Measurements from ENCODE around the gene ST8SIA1.

DNA sequence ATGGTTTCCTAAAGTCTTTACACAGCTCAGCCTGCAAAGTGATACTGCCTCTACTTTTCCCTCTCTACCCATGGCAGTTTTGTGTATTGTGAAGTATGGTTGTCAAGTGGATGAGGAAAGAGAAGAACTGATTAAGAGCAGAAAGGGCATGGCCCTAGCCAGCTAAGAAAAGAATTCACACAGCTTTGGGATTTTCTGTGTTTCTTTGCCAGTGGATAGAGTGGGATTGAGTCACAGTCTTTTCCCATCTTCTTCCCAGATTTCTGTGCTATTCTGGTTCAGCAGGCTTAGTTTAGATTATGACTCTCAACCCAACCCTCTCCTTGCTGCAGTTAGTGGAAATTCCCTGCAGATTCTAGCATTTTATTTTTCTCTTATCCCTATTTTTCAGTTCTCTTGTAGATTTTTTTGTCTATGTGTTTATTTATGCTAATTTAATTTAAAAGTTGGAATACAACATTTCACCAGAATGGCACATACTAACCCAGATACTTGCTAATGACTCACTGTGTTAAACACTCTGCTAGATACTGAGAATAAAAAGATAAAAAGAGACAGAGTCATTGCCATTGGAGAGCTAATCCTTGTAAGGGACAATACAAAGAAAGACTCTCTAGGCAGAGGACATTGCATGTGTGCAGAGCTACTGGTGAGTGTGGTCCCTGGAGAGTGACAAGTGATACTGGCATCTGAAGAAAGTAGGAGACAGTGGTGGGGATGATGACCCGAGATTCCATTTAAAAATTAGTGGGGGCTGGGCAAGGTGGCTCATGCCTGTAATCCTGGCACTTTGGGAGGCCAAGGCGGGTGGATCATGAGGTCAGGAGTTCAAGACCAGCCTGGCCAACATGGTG is 106.3 kb downstream of the ST8SIA1 start:
- TF ChIP-seq, protein P1, sequence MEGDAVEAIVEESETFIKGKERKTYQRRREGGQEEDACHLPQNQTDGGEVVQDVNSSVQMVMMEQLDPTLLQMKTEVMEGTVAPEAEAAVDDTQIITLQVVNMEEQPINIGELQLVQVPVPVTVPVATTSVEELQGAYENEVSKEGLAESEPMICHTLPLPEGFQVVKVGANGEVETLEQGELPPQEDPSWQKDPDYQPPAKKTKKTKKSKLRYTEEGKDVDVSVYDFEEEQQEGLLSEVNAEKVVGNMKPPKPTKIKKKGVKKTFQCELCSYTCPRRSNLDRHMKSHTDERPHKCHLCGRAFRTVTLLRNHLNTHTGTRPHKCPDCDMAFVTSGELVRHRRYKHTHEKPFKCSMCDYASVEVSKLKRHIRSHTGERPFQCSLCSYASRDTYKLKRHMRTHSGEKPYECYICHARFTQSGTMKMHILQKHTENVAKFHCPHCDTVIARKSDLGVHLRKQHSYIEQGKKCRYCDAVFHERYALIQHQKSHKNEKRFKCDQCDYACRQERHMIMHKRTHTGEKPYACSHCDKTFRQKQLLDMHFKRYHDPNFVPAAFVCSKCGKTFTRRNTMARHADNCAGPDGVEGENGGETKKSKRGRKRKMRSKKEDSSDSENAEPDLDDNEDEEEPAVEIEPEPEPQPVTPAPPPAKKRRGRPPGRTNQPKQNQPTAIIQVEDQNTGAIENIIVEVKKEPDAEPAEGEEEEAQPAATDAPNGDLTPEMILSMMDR (IDR thresholded peaks at IDR 0.05), result no peak
- TF ChIP-seq POLR2AphosphoS5 (IDR thresholded peaks at IDR 0.05), result no peak

Data from esophagus muscularis mucosa (tissue), 3 donors.